OCI-LY7 (cell line): ENCODE measurements around the gene C5orf15.

Experiments used
- EZH2phosphoT487 ChIP-seq: fragments of 200-600 bp; sonication (generic); IDR thresholded peaks from 2 replicates; pipeline ENCODE4 v1.6.1; 2018; ENCODE audit warnings: low read depth, borderline replicate concordance, mild to moderate bottlenecking, mixed run types, antibody characterized with exemption, low read length, moderate library complexity, mixed read lengths
- TF ChIP-seq, protein P1 (sequence below): fragments of 200-600 bp; sonication (generic); conservative IDR thresholded peaks from 2 replicates; pipeline ENCODE4 v1.5.1; 2014; ENCODE audit warnings: mild to moderate bottlenecking, antibody characterized with exemption, low read length, moderate library complexity, mixed read lengths

DNA sequence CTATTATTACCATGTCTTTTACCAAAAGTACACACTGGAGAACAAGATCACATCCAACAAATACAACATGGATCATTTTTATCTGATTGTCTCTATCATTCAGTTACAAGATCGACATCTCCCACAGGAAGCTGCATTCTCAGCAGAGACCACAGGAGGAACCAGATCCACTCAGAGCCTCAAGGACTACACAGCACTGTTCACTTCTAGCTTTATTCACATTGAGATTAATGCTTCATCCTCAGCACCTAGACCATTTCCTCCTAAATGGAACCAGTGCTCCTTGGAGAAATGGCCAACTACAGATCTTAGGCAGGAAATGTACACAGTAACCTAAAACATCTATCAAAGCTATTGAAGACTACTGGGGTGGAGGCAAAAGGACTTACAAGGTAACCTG lies 13.3 kb upstream of the C5orf15 start:
- TF ChIP-seq, protein P1, sequence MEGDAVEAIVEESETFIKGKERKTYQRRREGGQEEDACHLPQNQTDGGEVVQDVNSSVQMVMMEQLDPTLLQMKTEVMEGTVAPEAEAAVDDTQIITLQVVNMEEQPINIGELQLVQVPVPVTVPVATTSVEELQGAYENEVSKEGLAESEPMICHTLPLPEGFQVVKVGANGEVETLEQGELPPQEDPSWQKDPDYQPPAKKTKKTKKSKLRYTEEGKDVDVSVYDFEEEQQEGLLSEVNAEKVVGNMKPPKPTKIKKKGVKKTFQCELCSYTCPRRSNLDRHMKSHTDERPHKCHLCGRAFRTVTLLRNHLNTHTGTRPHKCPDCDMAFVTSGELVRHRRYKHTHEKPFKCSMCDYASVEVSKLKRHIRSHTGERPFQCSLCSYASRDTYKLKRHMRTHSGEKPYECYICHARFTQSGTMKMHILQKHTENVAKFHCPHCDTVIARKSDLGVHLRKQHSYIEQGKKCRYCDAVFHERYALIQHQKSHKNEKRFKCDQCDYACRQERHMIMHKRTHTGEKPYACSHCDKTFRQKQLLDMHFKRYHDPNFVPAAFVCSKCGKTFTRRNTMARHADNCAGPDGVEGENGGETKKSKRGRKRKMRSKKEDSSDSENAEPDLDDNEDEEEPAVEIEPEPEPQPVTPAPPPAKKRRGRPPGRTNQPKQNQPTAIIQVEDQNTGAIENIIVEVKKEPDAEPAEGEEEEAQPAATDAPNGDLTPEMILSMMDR: 0 out of 2 replicates have a peak, but pooled peaks have one; percentile 11
- TF ChIP-seq EZH2phosphoT487: no peak
